A549 treated with AZD9567 at 1 μM for 4 hours (cell line): ENCODE results near the gene GCK. TPM values are rescaled to one million over a fixed set of nuclear protein-coding genes. Genes with fewer than 3 reads are reported as not detected.

Experiments used
- total RNA-seq: library from RNA; stranded (reverse); fragments of 200-300 nt; extraction: Qiagen RNA extraction; gene quantifications from 5 replicates; pipeline ENCODE4 v1.2.3, GENCODE V29; 2022; ENCODE audit not compliant: insufficient read depth

The GCK gene
- not detected in 5 replicates for total RNA-seq

DNA sequence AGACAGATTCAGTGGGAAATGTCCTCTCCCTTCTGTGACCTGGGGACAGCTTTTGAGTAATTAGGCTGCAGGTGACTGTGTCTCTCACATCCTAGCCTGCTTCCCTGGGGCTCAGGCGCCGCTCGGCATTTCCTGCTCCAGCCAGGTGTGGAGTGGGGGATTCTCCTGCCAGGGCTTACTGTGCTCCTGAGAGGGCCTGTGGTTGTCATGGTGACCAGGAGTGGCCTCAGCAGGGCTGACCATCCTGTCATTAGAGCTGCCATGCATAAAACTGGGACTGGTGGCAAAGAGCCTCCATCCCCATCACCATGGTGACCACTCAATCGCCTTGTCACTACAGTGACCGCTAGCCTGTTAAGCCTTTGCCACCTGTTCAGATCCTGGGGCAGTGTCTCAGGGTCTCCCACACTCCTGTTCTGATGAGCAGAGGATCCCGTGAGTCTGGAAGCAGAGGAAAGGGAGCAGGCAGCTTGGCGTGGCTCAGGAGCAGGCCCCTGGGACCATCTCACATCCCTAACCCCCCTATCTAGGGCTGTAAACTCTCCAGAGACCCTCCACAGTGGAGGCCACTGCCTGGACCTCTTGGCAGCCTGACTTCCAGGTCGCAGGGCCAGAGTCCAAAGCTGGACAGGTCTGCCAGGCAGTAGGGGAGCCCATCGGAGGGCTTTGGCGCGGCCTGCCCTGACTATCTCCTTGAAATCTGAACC is at the start of gene GCK:
Gene GCK, minus strand, starts transcription at position 154 of the 707 bp plus-strand sequence. CDS start 486 bp downstream, outside the sequence.

DNA sequence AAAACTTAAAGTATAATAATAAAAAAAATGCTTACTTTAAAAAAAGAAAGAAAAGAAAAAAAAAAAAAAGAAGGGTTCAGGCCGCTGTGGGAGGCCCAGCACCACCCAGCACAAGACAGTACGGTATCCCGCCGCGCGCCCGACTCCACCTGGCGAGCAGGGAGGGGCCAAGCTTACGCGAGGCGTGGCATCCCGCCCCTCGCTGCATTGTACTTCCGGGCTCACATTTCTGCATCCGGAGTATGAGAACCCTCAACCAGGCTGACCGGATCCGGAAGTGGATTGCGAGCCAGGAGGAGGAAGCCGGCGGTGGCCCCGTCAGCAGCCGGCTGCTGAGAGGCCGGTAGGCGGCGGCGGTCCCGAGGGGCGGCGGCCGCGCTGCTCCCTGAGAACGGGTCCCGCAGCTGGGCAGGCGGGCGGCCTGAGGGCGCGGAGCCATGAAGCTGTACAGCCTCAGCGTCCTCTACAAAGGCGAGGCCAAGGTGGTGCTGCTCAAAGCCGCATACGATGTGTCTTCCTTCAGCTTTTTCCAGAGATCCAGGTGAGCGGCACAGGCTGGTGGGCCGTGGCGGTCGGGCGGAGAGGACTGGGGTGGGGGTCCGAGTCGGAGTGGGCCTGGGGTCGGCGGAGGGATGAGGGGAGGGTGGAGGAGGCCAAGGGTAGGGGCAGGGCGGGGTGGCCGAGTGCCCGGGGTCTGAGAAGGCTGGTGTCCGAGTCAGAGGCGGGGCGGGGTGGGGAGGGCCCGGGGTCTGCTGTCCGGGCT is 11.6 kb upstream of the GCK start, which contains the start of gene YKT6:
Gene YKT6, plus strand, starts transcription at position 280 of the 763 bp plus-strand sequence. Its CDS starts 158 bp downstream, at position 438.

DNA sequence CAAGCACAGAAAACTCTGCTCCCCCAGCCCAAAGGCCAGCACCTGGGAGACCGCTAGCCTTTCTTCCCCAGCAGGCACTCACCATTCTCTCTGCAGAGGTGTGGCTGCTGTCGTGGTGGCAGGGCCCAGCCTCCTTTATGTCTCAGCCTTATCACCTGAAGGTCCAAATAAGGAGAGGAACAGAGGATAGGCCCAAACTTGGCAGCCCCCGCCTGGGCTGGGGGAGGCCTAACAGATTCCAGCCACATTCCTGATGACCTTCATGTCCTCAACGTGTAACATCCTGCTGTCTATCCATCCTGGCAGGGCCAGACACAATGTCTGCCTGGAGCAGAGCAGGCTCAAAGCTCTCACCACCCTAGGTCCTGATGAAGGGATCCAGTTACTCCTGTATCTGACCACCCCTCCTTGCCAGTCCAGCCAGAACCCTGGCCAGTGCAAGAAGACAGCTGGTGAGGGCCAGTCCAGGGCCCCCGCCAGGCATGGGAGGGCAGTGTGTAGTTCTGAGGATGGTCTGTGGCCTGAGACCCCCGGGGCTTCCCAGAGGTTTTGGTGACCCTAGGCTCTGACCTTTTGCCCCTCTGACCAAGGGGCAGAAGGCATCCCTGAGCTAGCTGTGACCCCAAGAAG is 47.9 kb downstream of the GCK start, which contains the start of gene MYL7:
Gene MYL7, minus strand, starts transcription at position 112 of the 630 bp plus-strand sequence. Its CDS starts 27 bp downstream, at position 85.

DNA sequence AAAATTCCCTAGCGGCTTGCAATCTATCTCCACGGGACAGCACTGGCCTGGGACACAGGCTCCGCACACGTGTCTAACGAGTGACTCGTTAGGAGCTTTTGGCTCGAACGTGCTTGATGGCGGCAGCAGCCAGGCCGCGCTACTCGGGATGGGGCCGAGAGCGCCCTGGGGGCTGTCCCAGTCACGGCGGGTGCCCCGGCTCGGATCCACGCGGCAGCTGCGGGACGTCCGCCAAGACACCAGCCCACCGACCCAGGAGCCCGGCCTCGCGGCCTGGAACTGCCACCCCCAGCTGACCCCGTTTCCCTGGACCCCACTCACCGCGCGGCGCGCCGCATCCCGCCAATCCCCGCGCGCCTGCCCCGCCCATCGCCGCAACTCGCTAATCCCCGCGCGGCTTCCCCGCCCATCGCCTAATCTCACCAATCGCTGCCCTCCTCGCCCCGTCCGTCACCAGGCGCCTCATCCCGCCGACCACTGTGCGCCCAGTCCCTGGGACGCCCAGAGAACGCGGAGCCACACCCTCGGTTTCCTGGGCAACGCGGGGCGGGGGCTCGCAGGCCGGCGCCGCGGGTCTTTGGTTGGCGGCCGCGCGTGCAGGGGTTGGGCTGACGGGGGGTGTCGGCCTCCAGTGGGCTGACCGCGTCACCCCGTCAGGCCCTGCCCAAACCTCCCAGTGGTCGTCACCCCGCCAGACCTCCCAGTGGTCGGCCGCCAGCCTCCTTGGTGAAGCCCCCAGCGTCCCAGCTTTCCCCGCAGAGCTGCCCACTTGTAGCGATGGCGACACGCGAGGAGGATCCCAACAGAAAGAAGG is 65.8 kb downstream of the GCK start, which contains the start of gene POLD2:
Gene POLD2, minus strand, starts transcription at position 359 of the 814 bp plus-strand sequence. CDS start 1,495 bp downstream, outside the sequence.

DNA sequence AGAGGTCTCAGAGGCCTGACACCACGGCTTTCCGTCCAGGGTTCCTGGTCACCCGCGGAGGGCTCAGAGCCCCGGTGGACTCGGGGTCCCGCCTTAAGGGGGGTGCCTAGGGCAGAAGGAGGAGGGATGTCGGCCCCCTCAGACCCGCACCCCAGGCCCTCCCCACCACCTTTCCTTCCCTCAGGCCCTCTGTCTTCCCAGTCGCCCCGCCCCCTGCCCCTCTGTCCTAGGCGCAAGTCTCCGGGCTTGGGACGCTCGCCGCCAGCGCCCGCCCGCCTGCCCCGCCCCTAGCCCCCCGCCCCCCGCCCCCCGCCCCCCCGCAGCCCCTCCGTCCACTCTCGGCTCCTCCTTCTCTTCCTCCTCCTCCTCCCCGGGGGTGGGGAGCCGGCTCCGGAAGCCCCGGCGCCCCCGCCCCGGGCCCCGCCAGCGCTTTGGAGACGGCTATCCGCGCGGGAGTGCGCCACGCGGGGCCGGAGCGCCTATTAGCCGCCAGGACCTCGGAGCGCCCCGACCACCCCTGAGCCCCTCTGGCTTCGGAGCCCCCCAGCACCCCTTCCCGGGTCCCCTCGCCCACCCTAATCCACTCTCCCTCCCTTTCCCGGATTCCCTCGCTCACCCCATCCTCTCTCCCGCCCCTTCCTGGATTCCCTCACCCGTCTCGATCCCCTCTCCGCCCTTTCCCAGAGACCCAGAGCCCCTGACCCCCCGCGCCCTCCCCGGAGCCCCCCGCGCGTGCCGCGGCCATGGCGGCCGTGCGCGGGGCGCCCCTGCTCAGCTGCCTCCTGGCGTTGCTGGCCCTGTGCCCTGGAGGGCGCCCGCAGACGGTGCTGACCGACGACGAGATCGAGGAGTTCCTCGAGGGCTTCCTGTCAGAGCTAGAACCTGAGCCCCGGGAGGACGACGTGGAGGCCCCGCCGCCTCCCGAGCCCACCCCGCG is 85.0 kb downstream of the GCK start, which contains the start of gene AEBP1:
Gene AEBP1, plus strand, starts transcription at position 423 of the 937 bp plus-strand sequence. Its CDS starts 321 bp downstream, at position 744.

Other genes with a start within 250 kb of the GCK start
- gene SPDYE1, start 191.5 kb downstream of the GCK start, total RNA-seq: 0.02 TPM in 1 of 5 replicates, not detected in the others
- 58.4 to 73.4 TPM (median 68.0 TPM) in 5 replicates for gene DBNL, start 144.7 kb downstream of the GCK start, total RNA-seq
- gene PGAM2, start 123.9 kb downstream of the GCK start, total RNA-seq: not detected in 5 replicates
- gene POLM, start 106.9 kb downstream of the GCK start, total RNA-seq: 6.0 to 13.0 TPM (median 7.7 TPM) in 5 replicates
- gene AEBP1, start 85.1 kb downstream of the GCK start, total RNA-seq: 0.05 to 0.10 TPM in 2 of 5 replicates, not detected in the others
- gene POLD2, start 65.9 kb downstream of the GCK start, total RNA-seq: 156 to 175 TPM (median 174 TPM) in 5 replicates
- not detected in 5 replicates for gene MYL7, start 48.1 kb downstream of the GCK start, total RNA-seq
- gene YKT6, start 11.5 kb upstream of the GCK start, total RNA-seq: 116 to 132 TPM (median 124 TPM) in 5 replicates
- gene CAMK2B, start 136.2 kb upstream of the GCK start, total RNA-seq: 0.17 to 0.39 TPM (median 0.35 TPM) in 4 of 5 replicates, not detected in the other